ENCODE measurements around the gene RORC.

GRCh38 chr1:151801310-151801820, 30.2 kb downstream of the RORC start:
- no peak for TF ChIP-seq CTCF (IDR thresholded peaks at IDR 0.05; ENCODE audit: insufficient read depth, low read depth, low read length)
- no peak for TF ChIP-seq EZH2 (IDR thresholded peaks at IDR 0.05; ENCODE audit: insufficient read depth, low read length)
